Dedifferentiated amniotic fluid mesenchymal stem cell (primary cell): ENCODE results near the gene AADAT.

Source experiments
- DNase-seq: peaks from one replicate; pipeline ENCODE4 v3.0.0-alpha.2; 2016; ENCODE audit errors: extremely low spot score

Gene AADAT

DNA sequence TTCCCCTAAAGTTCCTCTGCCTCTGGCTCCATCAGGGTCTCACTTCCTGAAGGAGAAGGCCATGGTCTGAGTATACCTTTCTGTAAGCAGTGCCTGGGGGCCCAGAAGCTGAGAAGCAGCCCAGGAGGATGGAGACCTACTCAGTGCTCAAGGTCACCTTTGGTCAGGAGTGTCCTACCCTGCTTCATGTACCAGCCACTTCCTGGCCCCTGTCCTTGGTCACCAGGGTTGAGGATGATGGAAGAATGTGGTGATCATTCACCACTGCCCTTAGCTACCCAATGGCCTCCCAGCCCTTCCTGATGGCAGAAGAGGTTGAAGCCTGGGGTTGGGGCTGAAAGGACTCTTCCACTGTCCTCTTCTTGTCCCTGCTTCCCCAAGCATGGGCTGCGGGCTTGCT is 54.5 kb downstream of the AADAT start:
- DNase-seq: no peak

DNA sequence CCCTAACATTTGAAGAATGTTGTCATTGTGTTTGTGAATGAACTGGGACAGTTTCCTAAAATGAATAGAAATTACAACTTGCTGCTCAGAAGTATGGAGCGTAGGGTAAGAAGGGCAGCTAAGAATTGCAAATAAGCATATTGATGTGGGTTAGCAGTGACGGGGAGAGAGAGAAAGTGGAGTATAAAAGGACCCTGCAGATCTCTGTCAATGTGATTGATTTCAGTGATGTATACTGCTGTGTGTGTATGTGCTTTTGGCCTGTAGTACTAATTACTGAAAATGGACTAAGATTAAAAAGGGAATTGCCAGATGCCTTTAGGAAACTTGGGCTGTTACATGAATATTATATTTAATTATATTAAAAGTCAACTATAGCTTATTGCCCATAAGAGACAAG is 55.8 kb downstream of the AADAT start:
- DNase-seq: no peak

DNA sequence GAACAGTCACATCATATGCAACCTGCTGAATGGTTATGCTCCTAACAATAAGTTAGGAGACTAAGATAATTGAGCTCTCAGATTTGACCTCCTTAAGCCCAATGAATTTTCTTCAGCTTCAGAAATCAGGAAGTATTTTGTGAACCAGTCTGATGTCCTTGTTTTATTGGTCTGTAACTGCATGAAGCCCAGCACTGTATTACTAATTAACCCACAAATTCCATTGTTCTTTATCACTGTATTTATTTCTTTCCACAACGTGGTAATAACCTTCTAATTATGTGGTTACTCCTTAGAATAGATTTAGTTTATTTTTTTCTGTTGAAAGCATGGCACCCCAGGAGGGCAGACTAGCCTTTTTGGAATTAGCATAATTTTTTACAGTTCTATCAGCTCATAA is 59.6 kb downstream of the AADAT start:
- no peak for DNase-seq

DNA sequence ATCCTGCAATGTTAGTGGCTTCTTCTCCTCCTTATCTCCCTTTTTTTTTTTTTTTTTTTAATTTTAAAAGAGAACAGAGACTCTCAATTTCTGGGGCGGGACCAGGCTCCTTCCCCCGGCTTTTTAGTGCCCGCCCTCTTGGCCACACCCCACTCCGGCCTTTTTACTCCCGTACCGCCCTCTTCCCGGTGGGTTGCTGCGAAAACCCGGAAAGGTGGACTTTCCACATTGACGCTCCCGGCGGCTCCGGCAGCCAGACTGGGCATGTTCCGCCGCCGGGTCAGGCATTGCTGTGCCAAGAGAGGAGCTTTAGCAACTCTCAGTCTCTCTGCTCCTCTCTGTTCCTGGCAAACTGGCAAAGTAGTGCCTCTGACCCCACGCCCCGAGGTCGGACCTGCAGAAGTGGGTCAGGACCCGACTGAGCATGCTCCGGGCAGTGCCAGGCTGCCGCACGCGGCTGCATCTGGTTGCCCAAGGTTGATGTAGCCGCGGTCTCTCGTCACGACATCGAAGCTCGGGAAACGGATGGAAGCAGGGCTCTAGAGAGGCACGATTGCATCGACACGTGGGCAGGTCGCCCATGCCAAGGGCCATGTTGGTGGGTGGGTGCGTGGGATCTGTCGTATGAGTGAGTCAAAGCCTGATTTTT is 62.5 kb downstream of the AADAT start:
- DNase-seq: peak; percentile 96

DNA sequence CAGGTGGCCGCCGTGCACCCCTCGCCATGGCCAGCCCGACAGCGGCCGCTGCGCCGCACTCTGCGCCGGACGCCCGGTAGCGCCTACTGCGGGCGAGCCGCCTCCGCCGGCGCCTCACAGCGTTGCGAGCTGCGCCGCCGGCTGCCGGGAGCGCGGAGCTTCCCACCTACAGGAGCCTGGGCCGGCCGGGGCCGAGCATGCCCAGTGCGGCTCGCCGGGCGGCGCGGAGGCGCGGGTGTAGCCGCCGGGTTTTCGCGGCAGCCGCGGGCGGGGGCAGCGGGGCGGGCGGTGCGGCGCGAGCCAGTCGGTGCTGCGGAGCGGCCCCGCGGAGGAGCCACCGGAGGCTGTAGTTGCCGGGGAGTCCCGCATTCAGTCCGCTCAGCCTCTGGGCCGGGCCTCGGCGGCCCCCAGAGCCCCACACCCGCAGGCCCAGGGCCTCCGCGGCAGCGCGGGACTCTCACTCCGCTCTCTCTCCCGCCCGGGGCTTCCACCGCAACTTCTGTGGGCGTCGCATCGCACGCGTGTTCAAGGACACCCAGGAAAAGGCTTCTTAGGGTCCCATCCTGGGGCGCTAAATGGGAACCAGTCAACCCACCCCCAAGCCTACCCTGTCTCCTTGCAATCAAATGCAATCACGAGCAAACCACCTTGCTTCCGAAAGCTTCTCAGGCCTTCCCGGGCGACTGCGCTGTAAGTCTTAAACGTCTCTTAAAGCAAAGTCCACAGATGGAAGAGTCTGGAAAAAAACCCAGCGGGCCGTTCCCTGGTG is 63.3 kb downstream of the AADAT start, which contains the start of gene MFAP3L:
TSS of gene MFAP3L (minus strand) at position 143 of the 769 bp plus-strand sequence. CDS start 20,518 bp downstream, outside the sequence.
- peak; percentile 78 for DNase-seq

DNA sequence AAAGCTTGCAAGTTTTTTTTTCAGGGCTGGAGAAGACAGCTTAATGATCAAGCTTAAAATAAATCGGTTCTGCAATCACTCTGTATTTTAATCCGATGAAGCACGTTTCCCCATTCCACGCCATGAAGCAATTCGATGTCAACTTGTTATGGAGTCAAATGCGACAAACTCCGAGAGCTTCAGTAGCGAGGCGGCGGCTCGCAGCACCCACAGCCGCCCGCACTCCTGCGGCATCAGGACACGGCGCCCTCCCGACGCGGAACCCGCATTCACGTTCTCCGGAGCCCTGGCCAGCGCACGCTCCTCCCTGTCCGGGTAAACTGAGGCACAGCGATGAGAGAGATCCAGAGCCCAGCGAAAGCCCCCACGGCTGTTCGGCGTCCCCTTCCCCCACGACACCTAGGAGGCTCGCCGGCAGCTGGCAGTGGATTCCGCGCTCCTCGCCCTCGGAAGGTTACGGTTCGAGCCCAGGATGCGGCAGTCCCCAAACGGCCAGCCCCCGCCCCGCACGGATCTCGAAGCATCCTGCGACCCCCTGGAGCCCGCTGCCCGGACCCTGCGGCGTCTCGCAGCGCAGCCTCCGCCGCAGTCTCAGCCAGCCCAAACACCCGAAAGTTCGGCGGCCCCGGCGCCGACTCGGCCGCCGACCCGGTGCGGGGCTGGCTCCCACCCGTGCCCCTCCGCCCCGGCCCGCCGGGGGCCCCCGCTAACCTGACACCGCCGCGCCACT is 64.1 kb downstream of the AADAT start:
- no peak for DNase-seq

DNA sequence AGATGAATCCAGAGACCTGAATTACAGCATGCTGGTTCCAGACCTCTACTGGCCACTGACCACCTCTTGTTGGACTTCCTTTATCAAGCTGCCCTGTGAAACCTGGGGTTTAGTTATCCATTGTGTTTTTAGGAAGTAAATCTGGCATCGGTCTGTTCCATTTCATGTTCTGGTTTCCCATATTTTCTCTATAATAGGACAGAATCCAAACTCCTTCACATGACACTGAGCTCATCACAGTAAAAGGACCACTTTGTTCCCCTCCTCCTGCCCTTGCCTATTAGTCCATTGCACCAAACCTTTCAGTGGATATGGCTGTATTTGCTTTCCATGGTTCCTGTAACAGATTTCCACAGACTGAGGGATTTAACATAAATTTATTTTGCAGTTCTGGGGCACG is 67.5 kb downstream of the AADAT start:
- DNase-seq: no peak

DNA sequence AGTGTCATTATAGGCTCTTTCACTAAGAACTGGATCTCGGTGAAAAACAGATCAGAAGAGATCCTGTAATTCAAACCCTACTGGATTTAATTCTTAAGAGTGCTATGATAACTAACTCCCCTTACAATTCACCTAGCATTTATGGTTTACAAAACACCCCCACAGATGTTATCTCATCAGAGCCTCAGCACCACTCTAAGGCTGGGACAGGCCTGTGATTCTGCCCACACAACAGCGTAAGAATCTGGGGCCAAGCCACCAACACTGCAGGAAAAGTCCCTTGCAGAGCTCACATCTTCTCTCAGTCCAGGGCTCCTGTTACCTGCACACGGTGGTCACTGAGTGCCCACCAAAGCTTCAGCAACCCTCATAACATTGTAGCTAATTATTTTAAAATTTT is 72.5 kb downstream of the AADAT start:
- DNase-seq: no peak

DNA sequence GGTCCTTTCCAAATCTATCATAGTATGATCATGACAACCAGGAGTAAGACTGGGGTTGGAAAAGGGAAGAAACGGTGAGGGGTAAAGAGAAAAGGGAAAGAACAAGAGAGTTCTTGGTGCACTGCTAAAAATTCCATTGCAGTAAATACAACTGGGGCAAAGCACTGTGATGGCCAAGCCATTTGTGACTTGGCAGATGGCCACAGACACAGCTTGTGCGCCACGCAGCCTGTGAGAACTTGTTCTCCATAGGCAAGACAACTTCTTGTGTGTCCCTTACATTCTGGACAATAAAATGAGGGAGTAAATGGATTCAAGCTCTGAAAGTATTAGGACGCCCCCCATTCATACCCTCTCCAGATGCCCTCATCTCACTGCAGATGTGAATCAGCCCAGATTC is 74.5 kb downstream of the AADAT start:
- no peak for DNase-seq

DNA sequence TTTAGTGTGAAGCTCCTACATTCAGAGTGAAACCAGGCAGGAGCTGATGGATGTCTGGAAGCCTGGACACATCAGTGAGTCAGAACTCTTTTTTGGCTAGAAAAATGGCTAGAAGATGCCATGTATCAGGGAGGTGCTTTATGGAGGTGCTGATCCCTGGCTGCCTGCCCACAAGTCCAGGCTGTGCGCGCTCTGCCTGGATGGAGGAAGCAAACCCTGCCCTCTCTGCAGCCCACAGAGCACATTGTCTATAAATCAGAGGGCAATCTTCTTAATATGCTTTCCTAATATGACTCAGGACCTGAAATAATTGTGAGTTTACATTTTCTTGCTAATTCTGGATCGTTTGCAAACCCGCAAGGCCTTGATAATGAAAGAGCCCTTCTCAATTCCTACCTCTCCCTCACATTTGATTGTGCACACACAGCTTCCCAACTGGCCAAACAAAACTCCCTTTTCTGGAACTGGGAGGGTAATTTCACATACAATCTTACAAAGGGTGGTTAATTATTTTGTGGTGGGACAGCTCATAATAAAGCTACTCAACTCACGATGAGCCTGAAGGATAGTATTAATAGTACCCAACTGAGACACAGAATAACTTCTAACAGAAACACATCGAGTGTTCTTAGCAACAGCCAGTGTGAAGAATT is 75.3 kb downstream of the AADAT start:
- no peak for DNase-seq

DNA sequence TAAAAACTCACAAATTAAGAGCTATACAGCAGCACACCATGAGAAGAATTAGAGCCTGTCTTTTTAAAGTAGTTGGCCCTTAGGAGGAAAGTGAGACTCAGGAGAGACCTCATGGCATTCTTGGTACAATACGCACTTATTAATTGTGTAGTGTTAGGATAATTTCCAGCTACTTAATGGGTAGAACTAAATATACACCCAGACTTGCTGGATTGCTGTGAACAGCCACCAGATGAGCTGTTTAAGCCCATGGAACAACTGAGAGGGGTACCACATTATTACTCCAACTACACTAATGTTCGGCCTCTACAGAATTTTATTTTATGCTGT is 77.2 kb downstream of the AADAT start:
- no peak for DNase-seq

DNA sequence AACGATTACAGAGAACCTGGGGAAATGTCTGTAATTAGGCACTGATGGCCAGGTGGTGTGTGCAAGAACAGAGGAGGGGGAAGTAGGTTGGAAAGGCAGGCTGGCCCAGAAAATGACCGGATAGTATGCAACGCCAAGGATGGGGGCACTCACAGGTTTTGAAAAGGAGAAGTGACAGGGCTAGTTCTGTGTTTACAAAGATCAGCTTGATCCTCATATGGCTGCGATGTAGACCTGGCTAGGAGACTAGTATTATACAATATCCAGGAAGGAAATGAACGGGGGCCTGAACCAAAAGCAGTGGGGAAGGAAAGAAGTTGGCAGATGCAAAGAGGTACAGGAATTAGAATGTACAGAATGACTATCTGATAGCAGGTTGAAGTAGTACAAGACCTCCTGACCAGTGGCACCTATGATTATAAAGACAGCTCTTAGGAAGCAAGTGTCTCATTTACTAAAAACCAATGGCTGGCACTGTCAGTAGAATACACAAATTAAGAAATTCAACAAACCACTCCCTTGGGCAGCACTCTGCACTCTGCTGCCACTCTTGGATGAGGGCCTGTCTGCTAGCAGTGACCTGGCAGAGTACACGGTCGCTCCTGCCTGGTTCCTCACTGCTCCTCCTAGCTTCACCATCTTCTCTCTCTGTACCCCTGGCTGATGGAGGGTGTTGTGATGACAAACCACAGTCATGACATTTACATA is 77.7 kb downstream of the AADAT start:
- DNase-seq: no peak
